GM19395 (cell line): Measurements from ENCODE around the gene INO80C.
A peak's percentile ranks its signal among the peaks of the same experiment; 100 is the strongest.
"Not testable (repeated sequence)": the region's sequence is repeated elsewhere in the genome, so short reads cannot be mapped to it uniquely, and the experiment has no call there.

Source experiments
- ATAC-seq: cut with Tn5 transposase; IDR thresholded peaks from one replicate; pipeline ENCODE4 v1.9.1; 2021; ENCODE audit warnings: mild to moderate bottlenecking, moderate library complexity; ENCODE audit not compliant: unreplicated experiment

INO80C gene

DNA sequence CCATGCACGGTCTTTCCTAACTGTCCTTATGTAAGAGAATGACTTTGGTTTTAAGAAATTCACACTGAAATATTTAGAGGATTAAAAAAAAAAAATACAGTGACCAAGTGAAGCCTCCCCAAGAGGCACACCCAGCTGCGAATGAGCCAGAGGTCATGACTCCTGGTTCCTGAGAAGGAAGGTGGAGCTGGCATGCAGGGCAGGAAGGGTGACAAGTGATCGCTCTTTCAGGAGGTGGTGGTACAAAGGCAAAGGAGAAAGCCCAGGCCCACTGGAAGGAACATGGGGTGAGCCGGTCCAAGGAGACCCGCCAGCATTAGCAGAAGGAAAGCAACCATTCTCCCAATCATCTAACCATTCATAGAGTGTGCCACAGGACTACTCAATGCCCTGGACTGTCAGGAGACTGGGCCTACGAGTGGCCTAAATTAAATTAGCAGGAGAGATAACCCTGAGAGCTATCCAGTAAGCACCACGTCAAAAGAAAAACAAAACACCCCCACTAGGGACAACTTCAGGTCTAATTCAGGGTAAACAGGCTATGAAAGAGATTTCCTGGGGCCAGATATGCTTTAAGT lies 7.8 kb downstream of the INO80C start:
- no peak for ATAC-seq

GRCh38 chr18:35489281-35489680 lies 8.5 kb downstream of the INO80C start:
- ATAC-seq, result not testable (repeated sequence)

DNA sequence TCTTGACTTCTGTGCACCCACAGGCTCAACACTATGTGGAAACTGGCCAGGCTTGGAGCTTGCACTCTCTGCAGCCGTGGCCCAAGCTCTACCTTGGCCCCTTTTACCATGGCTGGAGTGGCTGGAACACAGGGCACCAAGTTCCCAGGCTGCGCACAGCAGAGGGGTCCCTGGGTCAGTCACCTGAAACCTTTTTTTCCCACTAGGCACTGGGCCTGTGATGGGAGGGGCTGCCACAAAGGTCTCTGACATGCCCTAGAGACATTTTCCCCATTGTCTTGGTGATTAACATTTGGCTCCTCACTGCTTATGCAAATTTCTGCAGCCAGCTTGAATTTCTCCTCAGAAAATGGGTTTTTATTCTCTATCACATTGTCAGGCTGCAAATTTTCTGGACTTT lies 9.4 kb downstream of the INO80C start:
- ATAC-seq, result not testable (repeated sequence)

DNA sequence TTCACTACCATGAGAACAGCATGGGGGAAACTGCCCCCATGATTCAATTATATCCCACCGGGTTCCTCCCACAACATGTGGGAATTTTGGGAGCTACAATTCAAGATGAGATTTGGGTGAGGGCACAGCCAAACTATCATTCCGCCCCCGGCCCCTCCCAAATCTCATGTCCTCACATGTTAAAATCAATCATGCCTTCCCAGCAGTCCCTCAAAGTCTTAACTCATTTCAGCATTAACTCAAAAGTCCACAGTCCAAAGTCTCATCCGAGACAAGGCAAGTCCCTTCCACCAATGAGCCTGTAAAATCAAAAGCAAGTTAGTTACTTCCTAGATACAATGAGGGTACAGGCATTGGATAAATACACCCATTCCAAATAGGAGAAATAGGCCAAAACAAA lies 10.2 kb downstream of the INO80C start:
- ATAC-seq, result not testable (repeated sequence)

DNA sequence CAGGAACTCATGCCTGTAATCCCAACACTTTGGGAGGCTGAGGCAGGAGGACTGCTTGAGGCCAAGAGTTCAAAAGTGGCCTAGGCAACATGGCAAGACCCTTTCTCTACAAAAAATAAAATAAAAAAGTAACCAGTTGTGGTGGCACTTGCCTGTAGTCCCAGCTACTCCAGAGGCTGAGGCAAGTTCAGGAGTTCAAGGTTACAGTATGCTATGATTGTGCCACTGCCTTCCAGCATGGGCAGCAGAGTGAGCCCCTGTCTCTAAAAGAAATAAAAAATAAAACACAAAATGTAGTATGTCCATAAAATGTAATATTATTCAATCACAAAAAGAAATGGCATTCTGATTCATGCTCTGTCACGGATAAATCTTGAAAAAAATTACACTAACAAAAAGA lies 11.9 kb downstream of the INO80C start:
- ATAC-seq, result no peak

DNA sequence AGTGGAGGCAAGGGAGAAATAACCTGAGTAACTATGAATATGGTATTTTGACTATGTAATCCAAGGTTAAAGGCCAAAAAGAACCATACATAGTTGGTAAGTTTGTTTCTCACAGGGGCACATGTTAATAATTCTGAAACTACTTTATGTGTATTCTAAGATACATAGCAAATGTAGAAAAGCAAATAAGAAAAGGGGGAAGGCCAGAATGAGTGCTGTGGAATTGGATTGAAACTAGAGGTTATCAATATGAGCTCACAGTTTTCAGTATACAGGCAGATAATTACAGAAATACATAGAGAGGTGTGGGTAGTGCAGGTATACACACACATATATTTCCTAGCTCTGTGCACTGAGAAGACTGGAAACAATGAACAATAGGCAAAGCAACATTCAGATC lies 13.7 kb downstream of the INO80C start:
- ATAC-seq, result peak; percentile 80

- no peak for ATAC-seq
Observed at GRCh38 chr18:35481960-35482366, 15.8 kb downstream of the INO80C start.

- ATAC-seq, result no peak
Observed at GRCh38 chr18:35479911-35480586, 17.7 kb downstream of the INO80C start.

DNA sequence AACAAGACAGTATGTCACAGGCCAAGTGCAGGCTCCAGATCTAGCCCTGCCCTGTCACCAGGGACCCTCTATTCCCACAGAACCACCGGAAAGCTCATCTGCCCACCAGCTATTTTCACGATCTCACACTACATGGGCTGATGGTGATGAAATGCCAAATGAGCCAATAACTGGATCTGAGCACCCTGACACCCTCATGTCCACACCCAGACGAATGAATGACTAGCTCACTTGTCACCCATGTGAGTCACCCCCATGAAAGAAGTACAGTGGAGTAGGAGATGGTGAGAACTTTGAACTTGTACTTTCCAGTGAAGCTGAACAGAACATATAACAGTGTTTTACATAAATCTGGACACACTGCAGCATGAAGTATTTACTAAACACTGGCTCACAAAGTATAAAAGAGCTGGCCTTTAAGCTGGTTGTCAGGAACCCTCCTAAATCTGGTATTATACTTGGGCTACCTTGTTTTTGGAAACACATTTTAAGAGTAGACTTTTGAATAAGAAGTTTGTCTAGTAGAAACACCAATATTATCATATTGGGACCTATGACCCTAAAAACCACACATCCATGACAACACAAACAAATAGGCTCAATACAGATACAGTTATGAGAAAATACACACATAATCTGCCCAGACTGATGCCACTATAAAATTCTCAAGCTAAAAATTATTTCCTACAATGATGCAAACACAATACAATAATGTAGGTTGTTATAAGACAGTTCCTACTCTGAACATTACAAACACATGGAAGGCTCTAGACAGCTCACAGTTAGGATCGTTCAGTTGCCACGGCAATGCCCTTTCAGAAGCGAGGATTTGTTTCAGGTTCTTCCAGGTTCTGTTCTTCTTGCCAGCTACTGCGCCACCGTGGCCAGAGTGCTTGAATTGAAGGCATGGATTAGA lies 19.0 kb downstream of the INO80C start:
- no peak for ATAC-seq

DNA sequence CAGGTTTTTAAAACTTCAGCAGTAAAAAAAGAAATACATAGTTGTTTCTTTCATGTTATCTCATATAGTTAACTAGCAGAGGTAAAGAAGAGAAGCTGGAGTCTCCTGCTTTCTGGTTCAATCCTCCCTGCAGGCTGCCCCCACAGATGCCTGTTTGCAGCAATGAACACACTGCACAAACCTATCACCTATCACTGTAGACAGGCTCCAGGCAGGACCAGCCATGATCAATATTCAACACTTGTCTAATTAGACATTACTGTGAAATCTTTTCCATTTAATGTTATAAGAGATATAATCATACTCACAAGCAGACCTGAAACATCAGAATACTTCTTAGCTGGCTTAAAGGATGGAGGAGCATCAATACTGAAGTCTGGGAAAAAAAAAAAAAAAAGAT lies 19.8 kb downstream of the INO80C start:
- ATAC-seq, result no peak

- ATAC-seq, result no peak
Observed at GRCh38 chr18:35477497-35477896, 20.3 kb downstream of the INO80C start.

DNA sequence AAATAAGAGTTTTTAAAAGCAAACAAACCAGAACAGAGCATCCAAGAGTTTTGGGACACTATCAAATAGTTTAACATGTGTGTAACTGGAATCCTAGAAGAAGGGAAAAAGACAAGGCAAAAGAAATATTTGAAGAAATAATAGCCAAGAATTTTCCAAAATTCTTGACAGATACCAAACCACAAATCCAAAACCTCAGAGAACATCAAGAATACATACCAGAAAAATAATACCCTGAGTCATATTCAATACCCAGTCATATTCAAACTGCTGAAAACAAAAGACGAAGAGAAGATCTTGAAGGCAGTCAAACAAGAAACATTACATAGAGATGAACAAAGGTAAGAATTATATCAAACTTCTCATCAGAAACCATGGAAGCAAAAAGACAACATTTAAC lies 22.9 kb downstream of the INO80C start:
- no peak for ATAC-seq

DNA sequence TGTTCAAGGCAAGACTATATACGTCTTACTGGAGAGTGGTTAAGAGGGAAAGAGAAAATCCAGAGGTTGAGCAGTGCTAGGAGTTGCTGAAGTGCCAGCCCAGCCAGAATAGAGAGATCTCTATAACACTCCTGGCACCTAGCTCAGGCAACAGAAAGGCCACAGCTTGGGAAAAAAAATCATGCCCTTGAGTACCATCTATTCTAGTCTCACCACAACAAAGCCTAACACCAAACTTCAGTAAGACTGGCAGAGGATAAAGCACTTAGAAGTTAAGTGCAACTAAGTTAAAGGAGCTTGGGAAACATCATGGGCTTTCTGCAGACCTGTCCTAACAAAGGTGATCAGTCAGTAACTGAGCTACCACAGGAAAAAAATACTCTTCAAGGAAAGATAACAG lies 24.2 kb downstream of the INO80C start:
- no peak for ATAC-seq

- no peak for ATAC-seq
Observed at GRCh38 chr18:35470435-35470834, 27.3 kb downstream of the INO80C start.

DNA sequence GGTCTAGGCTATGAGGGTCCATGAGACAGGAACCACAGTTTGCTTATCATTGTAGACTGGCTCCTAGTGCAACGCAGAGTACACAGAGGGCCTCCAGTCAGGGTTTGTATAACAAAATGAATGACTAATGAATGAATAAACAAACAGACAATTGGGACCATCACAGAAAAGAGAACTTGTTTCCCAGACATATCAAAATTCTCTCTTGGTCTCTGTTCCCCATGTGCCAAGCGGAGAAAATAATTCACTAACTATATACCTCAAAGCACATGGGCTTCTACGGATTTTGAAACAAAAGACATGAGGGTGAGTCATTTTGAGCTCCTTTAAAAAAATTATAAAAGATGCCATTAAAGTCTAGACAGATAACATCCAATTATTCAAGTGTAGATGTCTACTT lies 28.0 kb downstream of the INO80C start:
- no peak for ATAC-seq

DNA sequence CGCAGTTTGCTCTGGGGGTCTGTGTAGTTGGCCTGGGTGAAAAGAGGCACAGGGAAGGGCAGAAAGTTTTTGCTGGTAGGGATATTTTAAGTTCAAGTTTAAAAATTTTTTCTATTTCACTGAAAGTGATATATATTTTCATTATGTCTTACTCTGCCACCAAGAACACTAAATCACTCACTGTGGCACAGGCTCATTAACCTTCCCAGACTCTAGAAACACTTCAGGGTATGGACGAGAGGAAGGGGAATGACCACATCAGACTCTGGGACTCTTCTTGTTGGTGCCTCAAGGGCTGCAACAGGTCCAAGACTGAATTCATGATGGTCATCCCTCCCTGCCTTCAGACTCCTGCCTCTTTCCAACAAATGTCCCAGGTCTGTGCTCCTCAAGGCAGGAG lies 29.0 kb downstream of the INO80C start:
- ATAC-seq, result no peak

- ATAC-seq, result peak; percentile 77
Observed at GRCh38 chr18:35467624-35468016, 30.1 kb downstream of the INO80C start.

GRCh38 chr18:35466815-35467623 lies 30.7 kb downstream of the INO80C start:
- ATAC-seq, result peak; percentile 21

- peak; percentile 41 for ATAC-seq
Observed at GRCh38 chr18:35466334-35466733, 31.4 kb downstream of the INO80C start.

DNA sequence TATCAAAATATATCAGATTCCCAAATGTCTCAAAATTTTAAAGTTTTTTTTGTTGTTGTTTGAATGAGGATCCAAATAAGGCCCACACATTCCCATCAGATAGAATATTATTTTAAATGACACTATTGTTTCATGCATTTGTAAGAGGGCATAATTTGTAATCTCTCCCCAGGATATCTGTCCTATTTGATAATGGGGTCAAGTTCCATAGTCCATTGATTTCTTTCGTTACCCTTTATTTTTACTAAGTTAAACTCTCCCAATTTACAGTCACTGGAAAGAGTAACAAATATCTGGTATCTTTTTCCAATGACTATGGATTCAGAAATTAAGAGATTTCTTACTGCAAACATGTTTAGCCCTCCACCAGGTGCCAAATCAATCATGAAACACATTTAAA lies 32.4 kb downstream of the INO80C start:
- ATAC-seq, result no peak

GRCh38 chr18:35464831-35465279 lies 32.9 kb downstream of the INO80C start:
- no peak for ATAC-seq
